ENCODE results near the gene KEAP1.
"Not testable (repeated sequence)": the region's sequence is repeated elsewhere in the genome, so short reads cannot be mapped to it uniquely, and the experiment has no call there.

Gene KEAP1

DNA sequence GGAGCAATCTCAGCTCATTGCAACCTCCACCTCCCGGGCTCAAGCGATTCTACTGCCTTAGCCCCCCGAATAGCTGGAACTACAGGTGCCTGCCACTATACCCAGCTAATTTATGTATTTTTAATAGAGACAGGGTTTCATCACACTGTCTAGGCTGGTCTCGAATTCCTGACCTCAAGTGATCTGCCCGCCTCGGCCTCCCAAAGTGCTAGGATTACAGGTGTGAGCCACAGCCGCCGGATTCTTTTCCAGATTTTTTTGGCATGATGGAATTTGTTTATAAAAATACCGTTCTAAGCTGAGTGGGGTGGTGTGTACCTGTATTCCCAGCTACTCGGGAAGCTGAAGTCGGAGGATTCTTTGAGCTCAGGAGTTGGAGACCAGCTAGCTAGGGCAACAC is 34.5 kb upstream of the KEAP1 start:
- DNase-seq (ENCODE audit: low read depth), result no peak
- TF ChIP-seq, protein P1, sequence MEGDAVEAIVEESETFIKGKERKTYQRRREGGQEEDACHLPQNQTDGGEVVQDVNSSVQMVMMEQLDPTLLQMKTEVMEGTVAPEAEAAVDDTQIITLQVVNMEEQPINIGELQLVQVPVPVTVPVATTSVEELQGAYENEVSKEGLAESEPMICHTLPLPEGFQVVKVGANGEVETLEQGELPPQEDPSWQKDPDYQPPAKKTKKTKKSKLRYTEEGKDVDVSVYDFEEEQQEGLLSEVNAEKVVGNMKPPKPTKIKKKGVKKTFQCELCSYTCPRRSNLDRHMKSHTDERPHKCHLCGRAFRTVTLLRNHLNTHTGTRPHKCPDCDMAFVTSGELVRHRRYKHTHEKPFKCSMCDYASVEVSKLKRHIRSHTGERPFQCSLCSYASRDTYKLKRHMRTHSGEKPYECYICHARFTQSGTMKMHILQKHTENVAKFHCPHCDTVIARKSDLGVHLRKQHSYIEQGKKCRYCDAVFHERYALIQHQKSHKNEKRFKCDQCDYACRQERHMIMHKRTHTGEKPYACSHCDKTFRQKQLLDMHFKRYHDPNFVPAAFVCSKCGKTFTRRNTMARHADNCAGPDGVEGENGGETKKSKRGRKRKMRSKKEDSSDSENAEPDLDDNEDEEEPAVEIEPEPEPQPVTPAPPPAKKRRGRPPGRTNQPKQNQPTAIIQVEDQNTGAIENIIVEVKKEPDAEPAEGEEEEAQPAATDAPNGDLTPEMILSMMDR (IDR thresholded peaks at IDR 0.05; ENCODE audit: low read depth, low read length, missing control alignments), result no peak
- no peak overlapping the region for H3K4me3 ChIP-seq (ENCODE audit: low read depth, low read length)

DNA sequence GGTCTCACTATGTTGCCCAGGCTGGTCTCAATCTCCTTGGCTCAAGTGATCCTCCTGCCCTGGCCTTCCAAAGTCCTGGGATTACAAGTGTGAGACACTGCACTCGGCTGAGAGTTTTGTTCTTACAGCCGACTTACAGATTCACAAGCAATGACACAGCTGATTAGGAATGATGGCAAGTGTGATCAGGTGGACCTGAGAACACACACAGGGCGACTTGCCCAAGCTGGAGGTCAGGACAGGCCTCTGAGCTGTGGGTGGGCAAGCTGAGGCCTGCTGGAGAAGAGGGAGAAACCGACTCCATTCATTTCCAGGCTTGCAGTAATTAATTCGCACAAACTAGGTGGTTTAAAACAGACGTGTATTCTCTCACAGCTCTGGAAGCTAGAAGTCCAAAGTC is 32.5 kb upstream of the KEAP1 start:
- DNase-seq (ENCODE audit: low read depth), result no peak
- TF ChIP-seq, protein P1 (IDR thresholded peaks at IDR 0.05; ENCODE audit: low read depth, low read length, missing control alignments), result no peak
- no peak overlapping the region for H3K4me3 ChIP-seq (ENCODE audit: low read depth, low read length)

- no peak overlapping the region for H3K4me3 ChIP-seq (ENCODE audit: low read depth, low read length)
- DNase-seq (ENCODE audit: low read depth), result no peak
- TF ChIP-seq, protein P1 (IDR thresholded peaks at IDR 0.05; ENCODE audit: low read depth, low read length, missing control alignments), result no peak
Observed at GRCh38 chr19:10533646-10534386, 30.7 kb upstream of the KEAP1 start.

GRCh38 chr19:10532457-10532856 is 29.3 kb upstream of the KEAP1 start:
- no peak overlapping the region for H3K4me3 ChIP-seq (ENCODE audit: low read depth, low read length)
- TF ChIP-seq, protein P1 (IDR thresholded peaks at IDR 0.05; ENCODE audit: low read depth, low read length, missing control alignments), result no peak
- no peak for DNase-seq (ENCODE audit: low read depth)

DNA sequence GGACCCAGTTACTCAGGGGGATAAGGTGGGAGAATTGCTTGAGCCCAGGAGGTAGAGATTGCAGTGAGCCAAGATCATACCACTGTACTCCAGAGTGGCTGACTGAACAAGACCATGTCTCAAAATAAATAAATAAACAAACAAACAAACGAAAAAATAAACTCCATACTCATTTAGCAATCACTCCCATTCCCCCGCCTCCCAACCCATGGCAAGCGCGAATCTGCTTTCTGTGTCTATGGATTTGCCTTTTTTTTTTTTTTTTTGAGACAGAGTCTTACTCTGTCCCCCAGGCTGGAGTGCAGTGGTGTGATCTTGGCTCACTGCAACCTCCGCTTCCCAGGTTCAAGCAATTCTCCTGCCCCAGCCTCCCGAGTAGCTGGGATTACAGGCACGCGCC is 23.7 kb upstream of the KEAP1 start:
- not testable (repeated sequence) for H3K4me3 ChIP-seq (ENCODE audit: low read depth, low read length); DNase-seq (ENCODE audit: low read depth)

DNA sequence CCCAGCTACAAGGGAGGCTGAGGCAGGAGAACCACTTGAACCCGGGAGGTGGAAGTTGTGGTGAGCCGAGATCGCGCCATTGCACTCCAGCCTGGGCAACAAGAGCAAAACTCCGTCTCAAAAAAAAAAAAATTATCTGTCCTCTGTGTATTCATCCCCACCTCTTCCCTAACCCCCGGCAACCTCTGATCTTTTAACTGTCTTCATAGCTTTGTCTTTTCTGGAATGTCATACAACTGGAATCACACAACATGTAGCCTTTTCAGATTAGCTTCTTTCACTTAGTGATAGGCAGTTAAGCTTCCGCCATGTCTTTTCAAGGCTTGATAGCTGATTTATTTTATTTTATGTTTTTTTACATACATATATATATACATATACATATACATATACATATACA is 22.5 kb upstream of the KEAP1 start:
- TF ChIP-seq, protein P1 (IDR thresholded peaks at IDR 0.05; ENCODE audit: low read depth, low read length, missing control alignments), result no peak
- H3K4me3 ChIP-seq (ENCODE audit: low read depth, low read length), result no peak overlapping the region
- DNase-seq (ENCODE audit: low read depth), result no peak

GRCh38 chr19:10523135-10523636 is 20.0 kb upstream of the KEAP1 start:
- DNase-seq (ENCODE audit: low read depth), result no peak
- TF ChIP-seq, protein P1 (IDR thresholded peaks at IDR 0.05; ENCODE audit: low read depth, low read length, missing control alignments), result no peak
- H3K4me3 ChIP-seq (ENCODE audit: low read depth, low read length), result no peak overlapping the region

All from GM12864 (cell line).